GM12878 (cell line): ENCODE data around the gene KDM4C. TPM values are rescaled to one million over a fixed set of nuclear protein-coding genes. Genes with fewer than 3 reads are reported as not detected.

Source experiments
- ATAC-seq: fragments of 200-7000 bp; cut with Tn5 transposase; 3 replicates; pipeline ENCODE4 v1.9.1; 2020; ENCODE audit warnings: mild to moderate bottlenecking, moderate library complexity
- BruUV-seq: library from RNA; stranded (reverse); fragments of 400-500 nt; replicated peaks from 2 replicates; lab custom pipeline; 2021; lab: Mats Ljungman, UMichigan
- CTCF ChIA-PET: fragments of 300-600 bp; sonication (Branson Sonifier 250); formaldehyde crosslinking; extraction: SDS; loops from one replicate; lab custom pipeline; 2021; ENCODE audit warnings: inconsistent platforms; lab: Yijun Ruan, JAX
- POLR2A ChIA-PET: fragments of 350-600 bp; formaldehyde crosslinking; extraction: SDS; loops from one replicate; lab custom pipeline; 2021; ENCODE audit warnings: inconsistent platforms; lab: Charles Lee
- RAD21 ChIA-PET: fragments of 300-600 bp; sonication (Branson Sonifier 250); formaldehyde crosslinking; loops from one replicate; lab custom pipeline; 2023; ENCODE audit warnings: antibody characterized with exemption; ENCODE audit not compliant: unreplicated experiment; lab: Charles Lee
- SMC1A ChIA-PET: fragments of 300-600 bp; sonication (Branson Sonifier 250); formaldehyde crosslinking; loops from one replicate; lab custom pipeline; 2023; ENCODE audit not compliant: unreplicated experiment, uncharacterized antibody; lab: Charles Lee
- DNase-seq: peaks from one replicate; pipeline ENCODE4 v3.0.0-alpha.2; 2011; ENCODE audit warnings: low read depth, low spot score
- FAIRE-seq: peaks from 3 replicates; lab custom pipeline; 2011; peaks lifted over from hg19 to GRCh38; lab: Jason Lieb, UNC
- H2AFZ ChIP-seq: 2 replicates; pipeline ENCODE4 v1.6.0; 2011; ENCODE audit warnings: low read depth, low read length, control low read depth; ENCODE audit not compliant: control insufficient read depth
- H3K27ac ChIP-seq: 2 replicates; pipeline ENCODE4 v1.5.1; 2011; ENCODE audit warnings: control low read depth; ENCODE audit not compliant: control insufficient read depth, insufficient read depth
- H3K27me3 ChIP-seq, 2 experiments: replicated peaks in 1 of 2; 2 replicates each; pipeline versions ENCODE4 v1.6.0 to v1.6.1; 2011; ENCODE audit warnings: low read length in 1 of 2; ENCODE audit not compliant: control insufficient read depth in 2 of 2, insufficient read depth in 2 of 2
- H3K36me3 ChIP-seq, 2 experiments: 2 replicates each; pipeline ENCODE4 v1.5.1; 2011; ENCODE audit warnings: low read length in 1 of 2; ENCODE audit not compliant: control insufficient read depth in 2 of 2, insufficient read depth in 2 of 2
- H3K4me1 ChIP-seq: 2 replicates; pipeline ENCODE4 v1.6.1; 2011; ENCODE audit warnings: mild to moderate bottlenecking, low read length, moderate library complexity, mixed read lengths; ENCODE audit not compliant: control insufficient read depth, insufficient read depth
- H3K4me2 ChIP-seq: 2 replicates; pipeline ENCODE4 v1.6.0; 2011; ENCODE audit warnings: control low read depth; ENCODE audit not compliant: control insufficient read depth, insufficient read depth
- H3K4me3 ChIP-seq: fragments of 200-600 bp; sonication (generic); 2 replicates; pipeline ENCODE4 v1.5.1; 2016
- H3K79me2 ChIP-seq: 2 replicates; pipeline ENCODE4 v1.6.0; 2011; ENCODE audit warnings: low read length; ENCODE audit not compliant: control insufficient read depth, insufficient read depth
- H3K9ac ChIP-seq: 2 replicates; pipeline ENCODE4 v1.8.0; 2011; ENCODE audit warnings: low read length, control low read depth, mixed read lengths; ENCODE audit not compliant: control insufficient read depth, insufficient read depth
- H3K9me3 ChIP-seq: replicated peaks from 3 replicates; pipeline ENCODE4 v1.5.1; 2011; ENCODE audit warnings: mild to moderate bottlenecking, low read length; ENCODE audit not compliant: control insufficient read depth, insufficient read depth
- H4K20me1 ChIP-seq: 2 replicates; pipeline ENCODE4 v1.6.0; 2011; ENCODE audit not compliant: control insufficient read depth, insufficient read depth
- ESRRA ChIP-seq: IDR thresholded peaks from 2 replicates; pipeline ENCODE4 v1.6.1; 2012; ENCODE audit warnings: mild to moderate bottlenecking, low read length, improper control_type of control experiment
- FOXK2 ChIP-seq: fragments of 450-650 bp; IDR thresholded peaks from 2 replicates; pipeline ENCODE4 v1.6.1; 2017; ENCODE audit warnings: mild to moderate bottlenecking, moderate library complexity
- GABPA ChIP-seq: IDR thresholded peaks from 2 replicates; pipeline ENCODE4 v1.6.1; 2014; ENCODE audit warnings: antibody characterized with exemption, low read depth, mild to moderate bottlenecking, inconsistent platforms
- MTA3 ChIP-seq: IDR thresholded peaks from 2 replicates; pipeline ENCODE4 v1.6.1; 2012; ENCODE audit warnings: low read length, inconsistent platforms, borderline replicate concordance
- POLR2AphosphoS5 ChIP-seq: IDR thresholded peaks from 2 replicates; pipeline ENCODE4 v1.6.1; 2011; ENCODE audit warnings: mild to moderate bottlenecking, low read length, inconsistent platforms
- RB1 ChIP-seq: fragments of 450-650 bp; formaldehyde crosslinking; IDR thresholded peaks from 2 replicates; pipeline ENCODE4 v1.6.1; 2017; ENCODE audit warnings: mild to moderate bottlenecking, borderline replicate concordance
- USF2 ChIP-seq: IDR thresholded peaks from 2 replicates; pipeline ENCODE4 v1.6.1; 2011; ENCODE audit warnings: low read depth, low read length, improper control_type of control experiment, borderline replicate concordance
- ZNF217 ChIP-seq: fragments of 450-650 bp; IDR thresholded peaks from 2 replicates; pipeline ENCODE4 v1.6.1; 2017; ENCODE audit warnings: antibody characterized with exemption, mild to moderate bottlenecking
- WGBS: methylation state at CpG from one replicate; pipeline ENCODE4 v1.1.6; 2016; ENCODE audit warnings: low lambda C conversion rate; ENCODE audit not compliant: insufficient replicate concordance, insufficient coverage; ENCODE audit errors: missing lambda C conversion rate; 5-methylcytosine and 5-hydroxymethylcytosine counted together
- in situ Hi-C: fragments of 300-500 bp; cut with MboI; formaldehyde crosslinking; loops from 9 replicates; pipeline ENCODE4 v1.14.3; 2018; ENCODE audit warnings: mixed read lengths
- intact Hi-C: fragments of 100-400 bp; cut with micrococcal nuclease; formaldehyde crosslinking; loops from one replicate; pipeline ENCODE4 v1.14.2; 2022; ENCODE audit not compliant: unreplicated experiment
- polyA plus RNA-seq, 11 experiments: library from polyadenylated mRNA; depleted of rRNA in 4 of 11; unstranded in 6 of 11; stranded (reverse) in 5 of 11; fragments of >200 nt; fragmentation: Nextera tagmentation in 4 of 11; fragmentation: Illumina TruSeq in 1 of 11; extraction: Ambion mirVana in 4 of 11; extraction: Trizol in 1 of 11; gene quantifications; 1 replicate in 1 of 11; 2 replicates in 10 of 11; pipeline versions ENCODE4 v1.2.1 to v1.2.3, GENCODE V29; 2011 to 2016; ENCODE audit warnings: inconsistent platforms in 2 of 11, missing spikeins in 2 of 11, low read depth in 1 of 11
- total RNA-seq, 4 experiments: library from RNA; depleted of rRNA in 3 of 4; stranded (reverse); fragments of >200 nt in 3 of 4; fragmentation: Illumina TruSeq in 1 of 4; extraction: Trizol in 1 of 4; gene quantifications; 2 replicates each; pipeline versions ENCODE4 v1.2.1 to v1.2.3, GENCODE V29; 2013 to 2021
- TF ChIP-seq, protein P1 (sequence below): fragments of 450-650 bp; IDR thresholded peaks from 2 replicates; pipeline ENCODE4 v1.6.1; 2016; ENCODE audit warnings: mild to moderate bottlenecking
- TF ChIP-seq, protein P2 (sequence below): fragments of 450-650 bp; IDR thresholded peaks from 2 replicates; pipeline ENCODE4 v1.6.1; 2016; ENCODE audit warnings: mild to moderate bottlenecking, moderate library complexity, borderline replicate concordance

Gene KDM4C
- total and polyA plus RNA-seq, 10 of the 15 experiments (the other 5 are each of a cell fraction or from before 2014, with no cell fraction given), result 6.8 to 41.2 (median 20.1) TPM

DNA sequence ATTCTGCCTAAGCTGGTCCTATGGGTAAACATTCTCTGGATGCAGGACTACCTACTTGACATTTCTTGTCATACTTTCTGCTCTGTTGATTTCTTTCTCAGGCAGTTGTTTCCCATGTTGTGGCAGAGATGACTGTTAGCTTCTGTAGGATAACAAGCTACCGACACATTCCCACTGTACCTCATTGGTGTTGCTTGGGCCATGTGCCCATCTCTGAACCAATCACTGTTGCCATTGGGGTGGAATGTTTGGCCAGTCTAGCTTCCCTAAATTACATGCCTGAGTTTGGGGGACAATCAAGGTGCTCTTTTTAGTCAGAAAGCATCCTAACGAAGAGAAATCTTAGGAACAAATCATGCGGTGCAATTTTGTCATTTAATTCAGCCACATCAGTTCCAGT is 212.0 kb downstream of the KDM4C start:
- in situ Hi-C loops (no loop called here), intact Hi-C loops (no loop called here)
- ChIA-PET RAD21 (no interaction called here), SMC1A (interaction anchor here (0.9 to 1.5 kb wide), 2 partner anchors 68 to 353 kb away, joined by 3 to 4 read pairs; no protein-coding TSS in a partner anchor), POLR2A (no interaction called here), CTCF (interaction anchor here (1.0 to 1.6 kb wide), 2 partner anchors 17 to 60 kb away, joined by 3 to 6 read pairs; no protein-coding TSS in a partner anchor)
- no peak overlapping the region for H2AFZ ChIP-seq
- no peak overlapping the region for H3K4me3 ChIP-seq
- ATAC-seq (no peak), FAIRE-seq (no peak), DNase-seq (no peak)
- H3K79me2 ChIP-seq, result no peaks in the 10 kb centered on the region
- no peaks in the 10 kb centered on the region for H4K20me1 ChIP-seq
- BruUV-seq, result no TSS peak
- H3K36me3 ChIP-seq, result no peaks in the 10 kb centered on the region
- H3K9ac ChIP-seq, result no peak overlapping the region
- no peaks in the 10 kb centered on the region for H3K9me3 ChIP-seq
- H3K4me2 ChIP-seq, result no peak overlapping the region
- peaks cover 16% of the 10 kb centered on the region for H3K4me1 ChIP-seq
- WGBS, result 97% methylated on average over 3 of the region's 3 CpGs
- H3K27ac ChIP-seq, result no peak overlapping the region
- H3K27me3 ChIP-seq, result no peaks in the 10 kb centered on the region
- no peak for TF ChIP-seq MTA3
- no peak for TF ChIP-seq FOXK2
- TF ChIP-seq, protein P1, sequence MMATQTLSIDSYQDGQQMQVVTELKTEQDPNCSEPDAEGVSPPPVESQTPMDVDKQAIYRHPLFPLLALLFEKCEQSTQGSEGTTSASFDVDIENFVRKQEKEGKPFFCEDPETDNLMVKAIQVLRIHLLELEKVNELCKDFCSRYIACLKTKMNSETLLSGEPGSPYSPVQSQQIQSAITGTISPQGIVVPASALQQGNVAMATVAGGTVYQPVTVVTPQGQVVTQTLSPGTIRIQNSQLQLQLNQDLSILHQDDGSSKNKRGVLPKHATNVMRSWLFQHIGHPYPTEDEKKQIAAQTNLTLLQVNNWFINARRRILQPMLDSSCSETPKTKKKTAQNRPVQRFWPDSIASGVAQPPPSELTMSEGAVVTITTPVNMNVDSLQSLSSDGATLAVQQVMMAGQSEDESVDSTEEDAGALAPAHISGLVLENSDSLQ, result no peak
- TF ChIP-seq, protein P2, sequence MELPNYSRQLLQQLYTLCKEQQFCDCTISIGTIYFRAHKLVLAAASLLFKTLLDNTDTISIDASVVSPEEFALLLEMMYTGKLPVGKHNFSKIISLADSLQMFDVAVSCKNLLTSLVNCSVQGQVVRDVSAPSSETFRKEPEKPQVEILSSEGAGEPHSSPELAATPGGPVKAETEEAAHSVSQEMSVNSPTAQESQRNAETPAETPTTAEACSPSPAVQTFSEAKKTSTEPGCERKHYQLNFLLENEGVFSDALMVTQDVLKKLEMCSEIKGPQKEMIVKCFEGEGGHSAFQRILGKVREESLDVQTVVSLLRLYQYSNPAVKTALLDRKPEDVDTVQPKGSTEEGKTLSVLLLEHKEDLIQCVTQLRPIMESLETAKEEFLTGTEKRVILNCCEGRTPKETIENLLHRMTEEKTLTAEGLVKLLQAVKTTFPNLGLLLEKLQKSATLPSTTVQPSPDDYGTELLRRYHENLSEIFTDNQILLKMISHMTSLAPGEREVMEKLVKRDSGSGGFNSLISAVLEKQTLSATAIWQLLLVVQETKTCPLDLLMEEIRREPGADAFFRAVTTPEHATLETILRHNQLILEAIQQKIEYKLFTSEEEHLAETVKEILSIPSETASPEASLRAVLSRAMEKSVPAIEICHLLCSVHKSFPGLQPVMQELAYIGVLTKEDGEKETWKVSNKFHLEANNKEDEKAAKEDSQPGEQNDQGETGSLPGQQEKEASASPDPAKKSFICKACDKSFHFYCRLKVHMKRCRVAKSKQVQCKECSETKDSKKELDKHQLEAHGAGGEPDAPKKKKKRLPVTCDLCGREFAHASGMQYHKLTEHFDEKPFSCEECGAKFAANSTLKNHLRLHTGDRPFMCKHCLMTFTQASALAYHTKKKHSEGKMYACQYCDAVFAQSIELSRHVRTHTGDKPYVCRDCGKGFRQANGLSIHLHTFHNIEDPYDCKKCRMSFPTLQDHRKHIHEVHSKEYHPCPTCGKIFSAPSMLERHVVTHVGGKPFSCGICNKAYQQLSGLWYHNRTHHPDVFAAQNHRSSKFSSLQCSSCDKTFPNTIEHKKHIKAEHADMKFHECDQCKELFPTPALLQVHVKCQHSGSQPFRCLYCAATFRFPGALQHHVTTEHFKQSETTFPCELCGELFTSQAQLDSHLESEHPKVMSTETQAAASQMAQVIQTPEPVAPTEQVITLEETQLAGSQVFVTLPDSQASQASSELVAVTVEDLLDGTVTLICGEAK, result no peak
- no peak for TF ChIP-seq GABPA
- no peak for TF ChIP-seq ESRRA
- TF ChIP-seq POLR2AphosphoS5, result no peak
- TF ChIP-seq ZNF217, result no peak
- no peak for TF ChIP-seq RB1
- no peak for TF ChIP-seq USF2
